ENCODE results near the gene SPAG16. TPM values are rescaled to one million over a fixed set of nuclear protein-coding genes. Genes with fewer than 3 reads are reported as not detected.

The SPAG16 gene
- total RNA-seq, 1 experiment from 2014 or later: 17.3 TPM

GRCh38 chr2:214395040-214395439 is 1110.8 kb downstream of the SPAG16 start:
- no peaks in the 10 kb centered on the region for H3K79me1 ChIP-seq (ENCODE audit: insufficient read depth, low read depth, low read length, poor library complexity, severe bottlenecking)
- H2AK5ac ChIP-seq (ENCODE audit: insufficient read length, low read length): no peak overlapping the region
- H3K4ac ChIP-seq (ENCODE audit: low read depth, low read length): no peak overlapping the region
- no peaks in the 10 kb centered on the region for H3K4me1 ChIP-seq (ENCODE audit: insufficient read depth, low read length)
- H3K4me3 Mint-ChIP-seq: no peak overlapping the region
- no peaks in the 10 kb centered on the region for H3K36me3 Mint-ChIP-seq (ENCODE audit: insufficient read depth in 1 of 3, low read depth in 3 of 3)
- no peak overlapping the region for H3K4me2 ChIP-seq (ENCODE audit: insufficient read depth, insufficient read length, low read length)
- no peak overlapping the region for H3K9ac ChIP-seq (ENCODE audit: extremely low read depth, insufficient read length, low read length)
- no peaks in the 10 kb centered on the region for H3K79me2 ChIP-seq (ENCODE audit: insufficient read depth, low read length)
- no peak overlapping the region for H2BK12ac ChIP-seq (ENCODE audit: insufficient read length, low read depth, low read length)
- H4K20me1 ChIP-seq (ENCODE audit: control insufficient read depth, insufficient read depth, insufficient read length): no peaks in the 10 kb centered on the region
- no peaks in the 10 kb centered on the region for H3K9me3 Mint-ChIP-seq
- H4K91ac ChIP-seq (ENCODE audit: insufficient read length, low read depth, low read length): no peak overlapping the region
- H3K27me3 ChIP-seq (ENCODE audit: insufficient read depth, low read length): no peaks in the 10 kb centered on the region
- H2AFZ ChIP-seq (ENCODE audit: low read length): no peak overlapping the region
- H3K18ac ChIP-seq (ENCODE audit: insufficient read length, low read depth, low read length): no peak overlapping the region
- no peak overlapping the region for H3K14ac ChIP-seq (ENCODE audit: insufficient read depth, low read length)
- no peaks in the 10 kb centered on the region for H3K9me3 ChIP-seq (ENCODE audit: control insufficient read depth, low read depth, low read length)
- H3K56ac ChIP-seq (ENCODE audit: insufficient read length, low read depth, low read length): no peak overlapping the region
- no peak overlapping the region for H4K5ac ChIP-seq (ENCODE audit: insufficient read length, low read depth, low read length)
- no peak overlapping the region for H4K8ac ChIP-seq (replicated peaks; ENCODE audit: insufficient read length, low read depth, low read length)
- H3K23ac ChIP-seq (ENCODE audit: insufficient read length, low read depth, low read length): no peak overlapping the region
- H3K4me1 Mint-ChIP-seq: no peaks in the 10 kb centered on the region
- TF ChIP-seq CTCF (conservative IDR thresholded peaks at IDR 0.05): no peak
- no peak overlapping the region for H2BK20ac ChIP-seq (ENCODE audit: low read depth, low read length, poor library complexity, severe bottlenecking)
- no peaks in the 10 kb centered on the region for H3K23me2 ChIP-seq (ENCODE audit: insufficient read length, low read depth, low read length, poor library complexity, severe bottlenecking)
- no peak overlapping the region for H2BK15ac ChIP-seq (ENCODE audit: low read depth, low read length)
- no peak overlapping the region for H3K27ac ChIP-seq (ENCODE audit: insufficient read length, low read depth, low read length)
- no peak overlapping the region for H2BK5ac ChIP-seq (ENCODE audit: insufficient read length, low read length)
- WGBS (ENCODE audit: extremely low coverage, insufficient read length, low lambda C conversion rate): no CpG with 5 or more reads among the region's 1 CpG
- H3T11ph ChIP-seq (ENCODE audit: low read length): no peak overlapping the region
- no peaks in the 10 kb centered on the region for H3K27me3 Mint-ChIP-seq (ENCODE audit: low read depth)
- DNase-seq: no peak
- H2BK120ac ChIP-seq (ENCODE audit: low read depth, low read length, poor library complexity, severe bottlenecking): no peak overlapping the region
- H3K27ac Mint-ChIP-seq: no peak overlapping the region

Data from H9 (cell line).